HepG2 (cell line): ENCODE measurements around the gene RBM12. TPM values are rescaled to one million over a fixed set of nuclear protein-coding genes. Genes with fewer than 3 reads are reported as not detected.
A peak's percentile ranks its signal among the peaks of the same experiment; 100 is the strongest.

ENCODE experiments used
- ATAC-seq: fragments of 200-7000 bp; cut with Tn5 transposase; 3 replicates; pipeline ENCODE4 v1.9.1; 2020; ENCODE audit warnings: mild to moderate bottlenecking, moderate library complexity
- BruUV-seq: library from RNA; stranded (reverse); fragments of 400-500 nt; replicated peaks from 2 replicates; lab custom pipeline; 2021; lab: Mats Ljungman, UMichigan
- CTCF ChIA-PET: fragments of 300-600 bp; formaldehyde crosslinking; extraction: SDS; loops from one replicate; lab custom pipeline; 2021; ENCODE audit warnings: low total read pairs, inconsistent platforms, low intra/inter-chr PET ratio; lab: Yijun Ruan, JAX
- POLR2A ChIA-PET: fragments of 350-600 bp; sonication (Branson Sonifier 250); formaldehyde crosslinking; loops from one replicate; lab custom pipeline; 2020; ENCODE audit warnings: antibody characterized with exemption, inconsistent platforms; lab: Yijun Ruan, JAX
- DNase-seq: peaks from one replicate; pipeline ENCODE4 v3.0.0-alpha.2; 2015; ENCODE audit warnings: low spot score
- FAIRE-seq: peaks from 3 replicates; lab custom pipeline; 2011; peaks lifted over from hg19 to GRCh38; lab: Jason Lieb, UNC
- H2AFZ ChIP-seq: one replicate; pipeline ENCODE4 v1.6.1; 2011; ENCODE audit warnings: low read length, inconsistent platforms
- H3K27ac ChIP-seq: fragments of 300-600 bp; 3 replicates; pipeline ENCODE4 v1.8.0; 2011; ENCODE audit warnings: mixed run types, mild to moderate bottlenecking, mixed read lengths, low read length, inconsistent platforms; ENCODE audit not compliant: insufficient read depth; ENCODE audit errors: extremely low read length
- H3K27me3 ChIP-seq, 2 experiments: fragments of 200-600 bp in 1 of 2; 2 replicates in 1 of 2; 3 replicates in 1 of 2; pipeline versions ENCODE4 v1.6.0 to v1.8.0; 2011; ENCODE audit warnings: low read length in 2 of 2, mild to moderate bottlenecking in 2 of 2, moderate library complexity in 2 of 2, inconsistent platforms in 1 of 2; ENCODE audit not compliant: insufficient read depth in 2 of 2, control insufficient read depth in 1 of 2
- H3K36me3 ChIP-seq, 2 experiments: fragments of 200-600 bp in 1 of 2; replicated peaks in 1 of 2; 2 replicates in 1 of 2; 3 replicates in 1 of 2; pipeline versions ENCODE4 v1.5.1 to v1.8.0; 2011; ENCODE audit warnings: low read length in 2 of 2, inconsistent platforms in 1 of 2; ENCODE audit not compliant: insufficient read depth in 2 of 2, control insufficient read depth in 1 of 2
- H3K4me1 ChIP-seq: 2 replicates; pipeline ENCODE4 v1.5.1; 2012; ENCODE audit warnings: low read length, inconsistent platforms; ENCODE audit not compliant: insufficient read depth
- H3K4me2 ChIP-seq: 2 replicates; pipeline ENCODE4 v1.6.0; 2011; ENCODE audit warnings: low read depth, low read length, inconsistent platforms
- H3K4me3 ChIP-seq, 3 experiments: fragments of 200-600 bp in 1 of 3; sonication (generic), shearing (Covaris generic) in 1 of 3; replicated peaks in 1 of 3; 2 replicates each; pipeline ENCODE4 v1.5.1; 2011 to 2016; ENCODE audit warnings: low read length in 3 of 3, inconsistent platforms in 2 of 3, low read depth in 2 of 3, mild to moderate bottlenecking in 2 of 3, control low read depth in 1 of 3, mixed read lengths in 1 of 3; ENCODE audit not compliant: insufficient read depth in 1 of 3
- H3K79me2 ChIP-seq: one replicate; pipeline ENCODE4 v1.6.1; 2011; ENCODE audit warnings: low read length, inconsistent platforms; ENCODE audit not compliant: insufficient read depth
- H3K9ac ChIP-seq: 2 replicates; pipeline ENCODE4 v1.6.0; 2011; ENCODE audit warnings: mild to moderate bottlenecking, low read depth, low read length, inconsistent platforms; ENCODE audit not compliant: insufficient read depth
- H3K9me3 ChIP-seq: 2 replicates; pipeline ENCODE4 v1.5.1; 2012; ENCODE audit warnings: mild to moderate bottlenecking, low read length
- H4K20me1 ChIP-seq: 2 replicates; pipeline ENCODE4 v1.6.0; 2011; ENCODE audit warnings: inconsistent platforms, mild to moderate bottlenecking, low read length, moderate library complexity; ENCODE audit not compliant: insufficient read depth
- AKNA ChIP-seq: sonication (generic); formaldehyde crosslinking; IDR thresholded peaks from 2 replicates; pipeline ENCODE4 v1.4.0; 2020; ENCODE audit warnings: missing genetic modification reagents, borderline replicate concordance
- HMG20B ChIP-seq: conservative IDR thresholded peaks from 2 replicates; pipeline ENCODE4 v1.6.1; 2016; ENCODE audit warnings: missing genetic modification reagents, missing compliant biosample characterization
- HOXA9 ChIP-seq: sonication (generic); formaldehyde crosslinking; IDR thresholded peaks from 2 replicates; pipeline ENCODE4 v1.8.1; 2022; ENCODE audit warnings: missing genetic modification reagents, mild to moderate bottlenecking, moderate library complexity, borderline replicate concordance
- MED8 ChIP-seq: sonication (generic); formaldehyde crosslinking; IDR thresholded peaks from 2 replicates; pipeline ENCODE4 v1.8.1; 2023; ENCODE audit warnings: mild to moderate bottlenecking, missing genetic modification reagents; ENCODE audit not compliant: insufficient replicate concordance
- POLR2G ChIP-seq: fragments of 200-400 bp; formaldehyde crosslinking; IDR thresholded peaks from 2 replicates; pipeline ENCODE4 v1.6.1; 2018; ENCODE audit warnings: mild to moderate bottlenecking, low read depth, low read length, moderate library complexity
- RARA ChIP-seq: IDR thresholded peaks from 2 replicates; pipeline ENCODE4 v1.6.1; 2016; ENCODE audit warnings: missing genetic modification reagents, missing compliant biosample characterization
- SUZ12 ChIP-seq: fragments of 150-350 bp; IDR thresholded peaks from 2 replicates; pipeline ENCODE4 v1.6.1; 2014; ENCODE audit warnings: low read depth, low read length
- ZKSCAN8 ChIP-seq: IDR thresholded peaks from 2 replicates; pipeline ENCODE4 v1.6.1; 2016; ENCODE audit warnings: borderline replicate concordance, missing genetic modification reagents, missing compliant biosample characterization
- ZNF276 ChIP-seq: sonication (generic); formaldehyde crosslinking; IDR thresholded peaks from 2 replicates; pipeline ENCODE4 v1.4.0; 2020; ENCODE audit warnings: mild to moderate bottlenecking, low read depth, missing genetic modification reagents
- WGBS: methylation state at CpG from one replicate; pipeline ENCODE4 v1.1.6; 2017; ENCODE audit warnings: low lambda C conversion rate; 5-methylcytosine and 5-hydroxymethylcytosine counted together
- in situ Hi-C: cut with HindIII; loops from 2 replicates; pipeline ENCODE4 v1.10.0; 2017; ENCODE audit warnings: low pct_unique_long_range_greater_than_20kb; ENCODE audit not compliant: extremely low pct_ligation_motif_present
- intact Hi-C: fragments of 100-400 bp; cut with micrococcal nuclease; formaldehyde crosslinking; loops from one replicate; pipeline ENCODE4 v1.10.0; 2022; ENCODE audit not compliant: unreplicated experiment
- polyA plus RNA-seq, 8 experiments: library from polyadenylated mRNA; depleted of rRNA in 3 of 8; stranded (reverse) in 7 of 8; unstranded in 1 of 8; fragments of >200 nt; fragmentation: Illumina TruSeq in 4 of 8; extraction: Trizol in 4 of 8; gene quantifications; 2 replicates each; pipeline versions ENCODE4 v1.2.1 to v1.2.3, GENCODE V29; 2011 to 2016; ENCODE audit warnings: low read depth in 4 of 8, missing spikeins in 1 of 8, mixed read lengths in 1 of 8; ENCODE audit not compliant: insufficient read depth in 1 of 8
- total RNA-seq, 5 experiments: library from RNA; depleted of rRNA; stranded (reverse); fragments of >200 nt; fragmentation: Illumina TruSeq; extraction: Trizol; gene quantifications; 2 replicates each; pipeline ENCODE4 v1.2.3, GENCODE V29; 2016; ENCODE audit warnings: low read depth in 1 of 5

The RBM12 gene
- total and polyA plus RNA-seq, 2 of the 13 experiments (the other 11 are each of a cell fraction or from before 2014, with no cell fraction given) = 97.9 to 104 TPM

GRCh38 chr20:35601990-35602389 lies 62.7 kb downstream of the RBM12 start:
- BruUV-seq = no TSS peak

More at GRCh38 chr20:35601990-35602389, 62.7 kb downstream of the RBM12 start:
- Histone ChIP-seq H3K27ac (no peak overlapping the region), H2AFZ (no peak overlapping the region), H3K4me1 (peaks cover 27% of the 10 kb centered on the region), H3K36me3 (no peaks in the 10 kb centered on the region), H3K9me3 (no peaks in the 10 kb centered on the region), H3K4me3 (no peak overlapping the region), H4K20me1 (no peaks in the 10 kb centered on the region), H3K9ac (no peak overlapping the region), H3K79me2 (no peaks in the 10 kb centered on the region), H3K4me2 (no peak overlapping the region), H3K27me3 (peaks cover 3 to 26% of the 10 kb centered on the region in 2 experiments; a peak in 4 of 5 replicates)
- 80% methylated on average over 30 of the region's 30 CpGs for WGBS
- DNase-seq (no peak), ATAC-seq (no peak), FAIRE-seq (no peak)
- intact Hi-C loops (no loop called here), in situ Hi-C loops (loop anchor here (5.0 kb wide), 1 partner anchor 140 kb away; no protein-coding TSS in a partner anchor)
- ChIA-PET POLR2A (interaction anchor here (0.6 to 1.0 kb wide), 3 partner anchors 17 to 147 kb away, joined by 3 read pairs; partner anchors contain the start of genes CEP250 and RBM39), CTCF (interaction anchor here (1.1 kb wide), 1 partner anchor 283 kb away, joined by 4 read pairs; no protein-coding TSS in a partner anchor)
- TF ChIP-seq HOXA9 (CRISPR knock-in tag) (0 out of 2 replicates have a peak, but pooled peaks have one; percentile 0), ZNF276 (CRISPR knock-in tag) (no peak), MED8 (no peak), RARA (no peak), AKNA (CRISPR knock-in tag) (no peak), SUZ12 (0 out of 2 replicates have a peak, but pooled peaks have one; percentile 2), POLR2G (no peak), ZKSCAN8 (no peak), HMG20B (CRISPR knock-in tag) (no peak)
